Stimulated activated CD4-positive, alpha-beta T cell treated with anti-CD3 and anti-CD28 coated beads, Interleukin-4, amount 100 ng/mL, for 24 hours (primary cell): ENCODE measurements around the gene SAFB2.

Source experiments
- DNase-seq: peaks from one replicate; pipeline ENCODE4 v3.0.0-alpha.2; 2020

Gene SAFB2

GRCh38 chr19:5578097-5578846, 44.3 kb downstream of the SAFB2 start:
- DNase-seq = peak; percentile 71

DNA sequence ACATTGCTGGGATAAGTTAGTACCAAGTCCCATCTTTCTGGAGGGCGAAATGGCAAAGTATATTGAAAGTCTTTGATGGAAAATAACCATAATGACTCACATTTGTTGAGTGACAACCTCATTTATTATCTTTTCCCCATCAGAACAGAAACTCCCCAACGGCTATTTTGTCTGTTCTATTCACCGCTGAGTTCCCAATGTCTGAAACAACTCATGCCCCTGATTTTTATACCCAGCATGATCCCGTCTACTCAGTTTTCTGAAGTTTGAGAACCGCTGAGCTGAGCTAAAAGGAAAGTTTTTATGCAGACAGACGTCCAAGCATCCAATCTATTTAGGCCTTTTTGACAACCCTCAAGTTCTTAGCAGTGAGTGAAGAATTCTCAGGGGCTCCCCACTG, 47.0 kb downstream of the SAFB2 start:
- DNase-seq = no peak

DNA sequence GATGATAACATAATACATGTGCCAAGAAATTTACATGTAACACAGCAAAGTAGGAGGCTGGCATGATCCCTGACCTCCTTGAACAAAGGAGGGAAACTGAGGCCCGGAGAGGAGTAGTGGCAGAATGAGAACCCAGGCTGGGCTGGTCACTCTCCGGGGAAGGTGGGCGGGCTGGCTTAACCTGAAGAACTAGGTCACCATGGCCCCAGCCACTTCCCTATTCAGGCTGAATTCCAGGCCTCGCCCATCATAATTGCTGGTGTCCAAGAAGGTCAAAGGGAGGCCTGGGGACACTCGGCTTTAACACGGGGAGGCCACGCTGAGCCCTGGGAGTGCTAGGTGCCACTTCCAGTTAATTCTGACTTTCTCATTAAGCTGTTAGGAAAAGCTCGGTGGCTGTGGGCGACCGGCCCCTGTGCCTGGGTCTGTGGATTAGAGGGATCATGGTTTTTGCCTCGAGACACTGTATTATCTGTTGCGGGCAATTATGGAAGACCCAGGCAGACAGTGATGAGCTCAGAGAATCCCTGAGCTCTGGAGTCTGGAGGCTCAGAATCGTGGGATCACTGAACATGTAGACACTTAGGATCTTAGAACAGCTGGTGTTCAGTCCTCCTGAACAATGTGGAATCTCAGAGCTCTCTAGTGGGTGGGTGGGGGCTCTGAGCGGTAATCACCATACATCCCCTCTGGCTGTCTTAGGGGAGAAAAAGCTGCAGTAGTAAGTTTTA, 49.9 kb downstream of the SAFB2 start:
- DNase-seq = no peak

- DNase-seq = no peak
These were observed 50.8 kb downstream of the SAFB2 start for GRCh38 chr19:5571777-5572176.

- no peak for DNase-seq
These were observed 54.6 kb downstream of the SAFB2 start for GRCh38 chr19:5567970-5568407.

DNA sequence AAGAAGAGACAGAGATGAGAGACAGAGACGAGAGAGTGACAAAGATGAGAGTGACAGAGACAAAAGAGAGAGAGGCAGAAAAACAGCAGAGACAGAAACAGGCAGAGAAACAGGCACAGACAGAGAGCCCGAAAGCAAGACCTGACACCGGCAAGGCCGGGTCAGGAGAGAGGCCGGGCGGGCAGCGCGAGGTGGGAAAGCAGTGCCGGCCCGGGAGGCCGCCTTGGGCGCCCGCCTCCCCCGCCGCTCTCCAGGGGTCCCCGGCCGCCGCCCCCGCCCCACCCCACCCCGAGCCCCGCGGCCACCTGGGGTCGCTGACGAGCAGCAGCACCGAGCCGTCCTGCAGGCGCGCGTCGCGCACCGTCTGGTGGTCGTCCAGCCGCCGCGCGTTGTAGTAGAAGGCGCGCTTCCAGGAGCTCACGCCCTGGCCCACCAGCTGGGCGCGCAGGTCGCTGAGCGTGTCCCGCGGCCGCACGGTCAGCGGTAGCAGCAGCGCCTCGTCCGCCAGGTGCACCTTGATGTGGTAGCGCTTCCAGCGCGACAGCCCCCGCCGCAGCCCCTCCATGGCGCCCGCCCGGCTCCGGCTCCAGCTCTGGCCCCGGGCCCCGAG, 55.1 kb downstream of the SAFB2 start, which contains the start of gene TINCR:
TSS of gene TINCR (minus strand) at position 594 of the 610 bp plus-strand sequence.
- DNase-seq = no peak

DNA sequence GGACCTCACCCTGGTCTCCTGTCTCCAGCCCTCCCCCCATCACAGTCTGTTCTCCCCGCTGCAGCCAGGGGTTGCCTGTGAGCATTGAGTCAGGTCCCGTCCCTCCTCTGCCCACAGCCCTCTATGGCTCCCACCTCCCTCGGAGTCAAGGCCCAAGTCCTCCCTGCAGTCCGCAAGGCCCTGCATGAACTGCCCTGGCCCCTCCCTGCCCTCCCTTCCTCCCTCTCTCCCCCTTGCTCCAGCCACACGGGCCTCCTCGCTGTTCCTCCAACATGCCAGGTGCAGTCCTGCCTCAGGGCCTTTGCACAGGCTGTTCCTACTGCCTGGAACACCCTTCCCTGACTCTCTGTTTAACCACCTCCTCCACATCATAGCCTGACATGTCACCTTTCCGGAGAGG, 57.6 kb downstream of the SAFB2 start:
- DNase-seq = no peak

GRCh38 chr19:5563935-5564612, 58.5 kb downstream of the SAFB2 start:
- no peak for DNase-seq

DNA sequence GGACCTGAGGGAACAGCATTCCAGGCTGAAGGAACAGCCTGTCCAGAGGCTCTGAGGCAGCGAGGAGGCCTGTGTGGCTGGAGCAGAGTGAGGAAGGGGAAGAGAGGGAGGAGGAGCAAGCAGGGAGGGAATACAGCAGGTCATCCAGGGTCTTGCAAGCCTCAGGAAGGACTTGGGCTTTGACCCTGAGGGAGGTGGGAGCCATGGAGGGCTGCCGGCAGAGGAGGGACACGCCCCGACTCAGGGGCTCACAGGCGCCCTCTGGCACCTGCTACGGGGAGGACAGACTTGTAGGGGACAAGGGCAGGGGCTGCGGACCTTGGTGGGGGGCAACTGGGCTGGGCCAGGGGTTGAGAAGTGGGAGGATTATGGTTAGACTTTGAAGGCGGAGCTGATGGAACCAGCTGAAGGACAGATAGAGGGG, 59.6 kb downstream of the SAFB2 start:
- DNase-seq = no peak

GRCh38 chr19:5562280-5562679, 60.3 kb downstream of the SAFB2 start:
- DNase-seq = no peak

DNA sequence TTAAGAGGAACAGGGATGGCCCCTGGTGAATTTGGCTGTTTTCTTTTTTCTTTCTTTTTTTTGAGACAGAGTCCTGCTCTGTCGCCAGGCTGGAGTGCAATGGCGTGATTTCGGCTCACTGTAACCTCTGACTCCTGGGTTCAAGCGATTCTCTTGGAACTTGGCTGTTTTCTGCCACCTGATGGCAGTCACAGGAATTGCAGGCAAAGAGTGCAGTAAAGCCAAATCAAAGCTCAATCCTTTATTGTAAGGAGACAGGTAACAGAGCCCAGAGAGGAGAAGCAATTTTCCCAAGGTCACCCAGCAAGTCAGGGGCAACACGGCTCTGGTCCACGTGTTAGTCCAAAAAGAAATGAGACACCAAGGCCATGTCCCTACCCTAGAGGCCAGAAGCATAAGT, 61.0 kb downstream of the SAFB2 start:
- no peak for DNase-seq

DNA sequence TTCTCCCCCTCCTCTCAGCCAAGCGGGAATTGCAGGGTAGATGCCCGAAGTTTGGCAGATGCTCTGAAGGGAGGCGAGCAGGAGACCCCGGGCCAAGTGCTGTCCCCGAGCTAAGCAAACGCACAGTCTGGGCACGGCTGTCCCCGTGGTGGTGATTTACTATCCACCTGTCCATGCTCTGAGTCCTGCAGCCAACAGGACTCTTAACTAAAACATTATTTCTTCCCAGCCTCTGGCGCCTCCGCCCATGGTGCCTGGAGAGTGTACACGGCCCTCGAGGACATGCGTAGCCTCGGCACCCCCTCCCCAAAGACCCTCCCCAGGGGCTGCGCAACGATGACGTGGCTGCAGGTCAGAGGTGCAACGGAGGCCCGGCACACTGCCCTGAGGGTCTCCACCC, 62.4 kb downstream of the SAFB2 start:
- no peak for DNase-seq

- DNase-seq = no peak
These were observed 62.8 kb downstream of the SAFB2 start for GRCh38 chr19:5559804-5560133.

- no peak for DNase-seq
These were observed 64.4 kb downstream of the SAFB2 start for GRCh38 chr19:5558101-5558621.

- no peak for DNase-seq
These were observed 64.9 kb downstream of the SAFB2 start for GRCh38 chr19:5557691-5558090.

DNA sequence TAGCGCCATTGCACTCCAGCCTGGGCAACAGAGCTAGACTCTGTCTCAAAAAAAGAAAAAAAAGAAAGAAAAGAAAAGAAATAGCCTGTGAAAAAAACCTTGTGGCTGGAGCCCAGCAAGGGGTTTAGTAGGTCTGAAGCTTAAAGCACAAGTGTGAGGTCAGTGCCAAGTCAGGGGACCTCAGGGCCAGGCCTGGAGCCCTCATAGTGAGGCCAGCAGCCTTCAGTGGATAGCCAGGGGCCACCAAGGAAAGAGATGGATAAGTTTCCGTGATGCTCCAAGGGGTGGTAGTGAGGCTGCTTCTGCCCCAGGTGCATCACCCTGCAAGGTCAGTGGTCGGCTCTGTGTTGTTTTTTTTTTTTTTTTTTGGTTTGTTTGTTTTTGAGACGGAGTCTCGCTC, 67.7 kb downstream of the SAFB2 start:
- no peak for DNase-seq

- no peak for DNase-seq
These were observed 68.7 kb downstream of the SAFB2 start for GRCh38 chr19:5553892-5554291.

- DNase-seq = no peak
These were observed 74.7 kb downstream of the SAFB2 start for GRCh38 chr19:5547881-5548280.

- DNase-seq = no peak
These were observed 76.6 kb downstream of the SAFB2 start for GRCh38 chr19:5545984-5546383.

GRCh38 chr19:5545051-5545450, 77.5 kb downstream of the SAFB2 start:
- DNase-seq = no peak

DNA sequence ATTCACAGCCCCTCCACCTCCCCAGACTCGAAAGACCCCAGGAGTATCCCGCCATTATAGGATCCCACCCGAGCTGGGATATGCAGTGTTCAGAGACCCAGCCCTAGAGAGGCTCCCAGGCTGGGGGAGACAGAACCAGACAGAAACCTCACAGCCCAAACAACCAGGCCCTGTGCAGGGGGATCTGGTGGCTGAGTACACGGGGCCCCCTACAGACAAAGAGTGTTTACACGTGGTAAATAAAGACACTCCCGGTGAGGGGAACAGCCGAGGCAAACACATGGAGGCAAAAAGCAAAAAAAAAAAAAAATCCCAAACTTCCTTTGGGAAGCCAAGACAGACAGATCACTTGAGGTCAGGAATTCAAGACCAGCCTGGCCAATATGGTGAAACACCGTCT, 79.9 kb downstream of the SAFB2 start:
- DNase-seq = no peak

- DNase-seq = no peak
These were observed 81.1 kb downstream of the SAFB2 start for GRCh38 chr19:5541456-5541855.

- DNase-seq = no peak
These were observed 82.4 kb downstream of the SAFB2 start for GRCh38 chr19:5540208-5540607.
